ENCODE measurements around the gene ZBTB32. TPM values are rescaled to one million over a fixed set of nuclear protein-coding genes. Genes with fewer than 3 reads are reported as not detected.

Gene ZBTB32
- polyA plus RNA-seq, 1 of the 3 experiments (the other 2 are of a cell fraction): not detected

DNA sequence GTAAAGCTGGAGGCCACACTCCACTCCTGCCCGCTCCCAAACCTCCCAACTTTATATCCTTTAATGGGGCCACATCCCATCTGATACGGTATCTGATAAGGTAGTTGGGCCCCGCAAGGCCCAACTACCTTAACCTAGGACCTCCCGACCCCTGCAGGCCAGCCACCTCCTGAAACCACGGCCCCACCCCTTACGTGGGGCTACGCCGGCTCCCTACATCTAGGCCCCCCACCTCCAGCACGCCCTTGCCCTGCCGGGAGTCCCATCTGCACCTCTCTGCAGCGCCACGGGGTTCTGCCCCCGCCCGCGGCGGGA is 35.7 kb downstream of the ZBTB32 start:
- H3K4me3 ChIP-seq (ENCODE audit: low read depth in 2 of 2, low read length in 1 of 2): peak overlapping the region; percentile 63 to 88
- no peaks in the 10 kb centered on the region for H3K9me2 ChIP-seq
- peaks cover 12% of the 10 kb centered on the region for H3F3A ChIP-seq (replicated peaks; ENCODE audit: insufficient read depth)
- H3K36me3 ChIP-seq (replicated peaks in 1 of 2; ENCODE audit: control insufficient read depth in 1 of 2, insufficient read depth in 2 of 2, low read length in 1 of 2): peaks cover 6 to 35% of the 10 kb centered on the region in 2 experiments
- no peaks in the 10 kb centered on the region; the same call in 1 of the 2 replicates for H3K79me2 ChIP-seq (ENCODE audit: insufficient read depth)
- no peak for TF ChIP-seq ZBTB33 (IDR thresholded peaks at IDR 0.05; ENCODE audit: borderline replicate concordance, low read depth)
- TF ChIP-seq, protein P1, sequence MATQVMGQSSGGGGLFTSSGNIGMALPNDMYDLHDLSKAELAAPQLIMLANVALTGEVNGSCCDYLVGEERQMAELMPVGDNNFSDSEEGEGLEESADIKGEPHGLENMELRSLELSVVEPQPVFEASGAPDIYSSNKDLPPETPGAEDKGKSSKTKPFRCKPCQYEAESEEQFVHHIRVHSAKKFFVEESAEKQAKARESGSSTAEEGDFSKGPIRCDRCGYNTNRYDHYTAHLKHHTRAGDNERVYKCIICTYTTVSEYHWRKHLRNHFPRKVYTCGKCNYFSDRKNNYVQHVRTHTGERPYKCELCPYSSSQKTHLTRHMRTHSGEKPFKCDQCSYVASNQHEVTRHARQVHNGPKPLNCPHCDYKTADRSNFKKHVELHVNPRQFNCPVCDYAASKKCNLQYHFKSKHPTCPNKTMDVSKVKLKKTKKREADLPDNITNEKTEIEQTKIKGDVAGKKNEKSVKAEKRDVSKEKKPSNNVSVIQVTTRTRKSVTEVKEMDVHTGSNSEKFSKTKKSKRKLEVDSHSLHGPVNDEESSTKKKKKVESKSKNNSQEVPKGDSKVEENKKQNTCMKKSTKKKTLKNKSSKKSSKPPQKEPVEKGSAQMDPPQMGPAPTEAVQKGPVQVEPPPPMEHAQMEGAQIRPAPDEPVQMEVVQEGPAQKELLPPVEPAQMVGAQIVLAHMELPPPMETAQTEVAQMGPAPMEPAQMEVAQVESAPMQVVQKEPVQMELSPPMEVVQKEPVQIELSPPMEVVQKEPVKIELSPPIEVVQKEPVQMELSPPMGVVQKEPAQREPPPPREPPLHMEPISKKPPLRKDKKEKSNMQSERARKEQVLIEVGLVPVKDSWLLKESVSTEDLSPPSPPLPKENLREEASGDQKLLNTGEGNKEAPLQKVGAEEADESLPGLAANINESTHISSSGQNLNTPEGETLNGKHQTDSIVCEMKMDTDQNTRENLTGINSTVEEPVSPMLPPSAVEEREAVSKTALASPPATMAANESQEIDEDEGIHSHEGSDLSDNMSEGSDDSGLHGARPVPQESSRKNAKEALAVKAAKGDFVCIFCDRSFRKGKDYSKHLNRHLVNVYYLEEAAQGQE (IDR thresholded peaks at IDR 0.05; ENCODE audit: low read depth, low read length): no peak
- no peak for TF ChIP-seq NRF1 (IDR thresholded peaks at IDR 0.05; ENCODE audit: low read depth, low read length)
- TF ChIP-seq RAD21 (IDR thresholded peaks at IDR 0.05; ENCODE audit: low read length): no peak
- TF ChIP-seq RFX5 (IDR thresholded peaks at IDR 0.05; ENCODE audit: low read length): no peak
- no peak for TF ChIP-seq CTCF (IDR thresholded peaks at IDR 0.05)
- no peak for TF ChIP-seq GATA2 (CRISPR knock-in tag; IDR thresholded peaks at IDR 0.05)
- TF ChIP-seq CHD2 (IDR thresholded peaks at IDR 0.05; ENCODE audit: low read length, partially characterized antibody): no peak
- no peak for TF ChIP-seq EP300 (IDR thresholded peaks at IDR 0.05; ENCODE audit: borderline replicate concordance in 1 of 2, low read depth in 1 of 2, low read length in 1 of 2)
- no peak for TF ChIP-seq MXI1 (IDR thresholded peaks at IDR 0.05; ENCODE audit: low read depth, low read length)
- no peak for TF ChIP-seq ELF1 (IDR thresholded peaks at IDR 0.05)
- no peak for TF ChIP-seq FOSL2 (IDR thresholded peaks at IDR 0.05; ENCODE audit: borderline replicate concordance, low read depth)
- TF ChIP-seq EZH2phosphoT487 (IDR thresholded peaks at IDR 0.05; ENCODE audit: borderline replicate concordance, low read depth): no peak
- no peak for TF ChIP-seq MAX (IDR thresholded peaks at IDR 0.05; ENCODE audit: low read depth)
- no peak; the same call in 1 of the 2 replicates for TF ChIP-seq TAF1 (IDR thresholded peaks at IDR 0.05; ENCODE audit: borderline replicate concordance, low read depth, low read length)
- no peak for TF ChIP-seq USF1 (IDR thresholded peaks at IDR 0.05; ENCODE audit: borderline replicate concordance, low read depth)
- TF ChIP-seq SIN3A (IDR thresholded peaks at IDR 0.05; ENCODE audit: borderline replicate concordance, low read depth, low read length): no peak
- no peak for TF ChIP-seq TEAD4 (IDR thresholded peaks at IDR 0.05; ENCODE audit: borderline replicate concordance, insufficient read depth)
- TF ChIP-seq RXRA (IDR thresholded peaks at IDR 0.05; ENCODE audit: borderline replicate concordance, low read depth): no peak
- TF ChIP-seq POLR2AphosphoS5 (IDR thresholded peaks at IDR 0.05; ENCODE audit: low read depth, low read length): no peak
- DNase-seq: no peak
- ChIA-PET POLR2A (interaction anchor here (0.7 to 2.0 kb wide), 10 partner anchors 10 to 129 kb away, joined by 3 to 10 read pairs (median 4); partner anchors contain the start of genes COX6B1 and HSPB6), CTCF (interaction anchor here (0.7 to 1.6 kb wide), 6 partner anchors 13 to 696 kb away, joined by 3 to 7 read pairs (median 4); no protein-coding TSS in a partner anchor)
- H2AFZ ChIP-seq (ENCODE audit: low read depth): peak overlapping the region; percentile 82
- peak overlapping the region; percentile 97 for H3K4me2 ChIP-seq
- no peaks in the 10 kb centered on the region for H4K20me1 ChIP-seq (ENCODE audit: insufficient read depth)
- H3K9ac ChIP-seq: peak overlapping the region; percentile 67; the same call in 1 of the 2 replicates
- peak overlapping the region in 1 of 2 experiments; percentile 76; a peak in 2 of 4 replicates for H3K27ac ChIP-seq (ENCODE audit: low read depth in 2 of 2, low read length in 1 of 2)
- peaks cover 4 to 18% of the 10 kb centered on the region in 2 experiments; a peak in 2 of 4 replicates for H3K4me1 ChIP-seq (ENCODE audit: control insufficient read depth in 1 of 2, insufficient read depth in 2 of 2, low read depth in 1 of 2, low read length in 1 of 2)
- WGBS (ENCODE audit: low lambda C conversion rate): 4% methylated on average over 15 of the region's 16 CpGs
- H3K9me3 ChIP-seq: no peaks in the 10 kb centered on the region
- no peaks in the 10 kb centered on the region for H3K27me3 ChIP-seq (ENCODE audit: insufficient read depth)
